NCI-H1436 (cell line): ENCODE results near the gene MMP2.

ENCODE experiments used
- DNase-seq: peaks from one replicate; lab custom pipeline; 2025; lab: John Stamatoyannopoulos, UW

MMP2 gene

DNA sequence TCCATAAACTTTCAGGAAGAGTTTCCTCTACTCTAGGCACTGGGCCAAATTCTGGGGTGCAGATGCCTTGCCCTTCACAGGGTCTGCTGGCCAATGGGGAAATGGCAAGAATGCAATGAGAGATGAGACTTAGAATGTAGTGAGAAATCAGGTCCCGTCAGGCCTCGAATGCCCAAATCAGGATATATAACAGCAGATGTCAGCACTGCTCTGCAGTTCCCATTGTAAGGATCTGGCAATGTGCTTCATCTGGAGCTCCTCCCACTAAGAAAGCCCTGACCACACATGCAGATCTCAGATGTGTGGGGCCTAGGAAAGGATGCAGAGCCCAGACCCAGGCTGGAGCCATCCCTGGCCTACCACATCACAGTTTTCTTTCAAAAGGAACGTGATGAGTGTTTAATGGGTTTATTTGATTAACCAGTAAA is 16.0 kb downstream of the MMP2 start:
- no peak for DNase-seq

DNA sequence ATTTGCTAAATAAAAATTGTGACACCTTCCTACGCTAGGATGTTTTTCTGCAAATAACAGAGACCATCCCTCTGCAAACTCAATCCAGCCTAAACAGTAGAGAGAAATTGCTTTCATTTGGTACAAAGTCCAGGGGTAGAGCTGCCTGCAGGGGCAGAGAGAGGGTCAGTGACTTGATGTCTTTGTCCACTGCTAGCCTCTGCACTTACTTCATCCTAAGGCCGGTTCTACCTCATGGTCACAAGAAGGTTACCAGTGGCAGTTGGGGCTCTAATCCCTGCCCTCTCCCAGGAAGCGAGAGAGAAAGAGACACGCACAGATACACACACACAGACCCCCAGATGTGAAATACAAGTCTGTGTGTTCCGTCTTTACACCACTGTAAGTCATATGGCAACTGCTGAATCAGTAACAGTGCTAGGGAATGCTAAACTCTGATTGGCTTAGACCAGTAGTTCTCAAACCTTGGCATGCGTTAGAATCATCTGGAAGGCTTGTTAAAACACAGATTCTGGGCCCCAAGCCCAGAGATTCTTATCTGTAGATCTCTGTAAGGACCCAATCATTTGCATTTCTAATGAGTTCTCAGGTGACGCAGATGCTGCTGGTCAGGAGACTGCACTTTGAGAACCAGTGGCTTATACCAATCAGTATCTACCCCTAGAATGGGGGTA is 16.8 kb downstream of the MMP2 start:
- DNase-seq, result no peak

DNA sequence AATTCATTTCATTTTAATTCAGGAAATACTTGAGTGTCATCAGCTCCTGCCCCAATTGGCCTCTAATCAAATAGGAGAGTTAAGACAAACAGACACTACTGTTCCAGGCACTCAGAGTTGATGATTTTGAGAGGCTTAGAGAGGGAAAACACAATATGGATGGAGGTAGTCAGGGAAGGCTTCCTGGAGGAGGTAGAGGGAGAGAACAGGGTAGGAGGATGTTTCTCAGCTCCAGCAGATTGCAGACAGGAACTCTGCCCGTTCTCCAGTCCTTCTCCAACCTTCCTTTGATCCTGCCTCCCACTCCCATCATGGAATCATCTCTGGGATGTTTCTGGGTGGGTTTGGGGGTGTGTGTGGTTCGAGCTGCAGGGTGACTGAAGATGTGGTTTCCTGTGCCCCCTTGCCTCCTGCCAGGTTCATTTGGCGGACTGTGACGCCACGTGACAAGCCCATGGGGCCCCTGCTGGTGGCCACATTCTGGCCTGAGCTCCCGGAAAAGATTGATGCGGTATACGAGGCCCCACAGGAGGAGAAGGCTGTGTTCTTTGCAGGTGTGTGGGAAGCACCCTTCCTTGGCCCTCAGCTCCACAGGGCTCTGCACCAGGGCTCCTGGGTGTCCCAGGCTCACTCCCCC is 17.6 kb downstream of the MMP2 start:
- no peak for DNase-seq

DNA sequence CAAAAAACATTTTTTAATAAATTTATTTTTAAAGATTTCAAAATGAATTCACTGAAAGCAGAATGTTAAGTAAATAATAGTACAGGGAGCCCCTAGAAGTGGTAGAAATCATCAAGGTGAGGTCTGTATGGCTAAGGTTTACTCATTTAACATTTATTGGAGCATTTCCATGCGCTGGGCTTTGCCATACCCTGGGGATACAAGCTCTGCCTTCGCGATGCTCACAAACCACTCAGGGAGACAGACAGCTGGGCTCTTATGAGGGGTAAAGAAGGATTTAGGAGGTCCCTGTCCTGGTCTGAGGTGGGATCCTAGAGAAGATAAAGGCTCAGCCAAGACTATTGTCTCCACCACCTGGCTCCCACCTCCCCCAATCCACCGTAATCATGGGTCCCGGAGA is 18.6 kb downstream of the MMP2 start:
- DNase-seq, result no peak

DNA sequence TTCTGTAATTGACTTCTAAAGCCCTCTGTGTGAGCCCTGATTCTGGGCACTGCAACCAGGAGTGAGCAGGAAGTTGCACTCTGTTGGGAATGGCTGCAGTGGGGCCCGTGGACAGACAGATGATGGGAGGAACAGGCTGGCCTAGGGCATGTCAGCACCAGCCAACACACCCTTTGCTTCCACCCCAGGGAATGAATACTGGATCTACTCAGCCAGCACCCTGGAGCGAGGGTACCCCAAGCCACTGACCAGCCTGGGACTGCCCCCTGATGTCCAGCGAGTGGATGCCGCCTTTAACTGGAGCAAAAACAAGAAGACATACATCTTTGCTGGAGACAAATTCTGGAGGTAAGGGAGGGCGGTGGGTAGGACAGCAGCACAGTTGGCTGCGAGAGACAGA is 19.1 kb downstream of the MMP2 start:
- no peak for DNase-seq

DNA sequence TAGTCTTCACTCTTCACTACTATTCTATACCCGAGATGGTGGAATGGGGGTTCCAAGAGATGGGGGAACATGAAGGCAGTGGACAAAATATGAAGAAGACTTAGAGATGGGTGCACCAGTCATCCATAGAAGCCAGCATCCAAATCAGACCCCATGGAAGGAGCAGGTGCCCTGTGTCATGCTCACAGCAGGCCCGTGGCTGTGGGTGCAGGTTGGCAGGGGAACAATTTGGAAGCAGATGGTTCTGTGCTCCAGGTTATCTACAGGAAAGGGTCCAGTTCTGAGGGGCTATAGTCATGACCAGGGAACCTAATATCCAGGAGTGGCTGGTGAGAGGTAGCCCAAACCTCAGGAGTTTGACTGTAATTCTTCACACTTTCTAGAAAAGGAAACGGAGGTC is 20.3 kb downstream of the MMP2 start:
- DNase-seq, result no peak

DNA sequence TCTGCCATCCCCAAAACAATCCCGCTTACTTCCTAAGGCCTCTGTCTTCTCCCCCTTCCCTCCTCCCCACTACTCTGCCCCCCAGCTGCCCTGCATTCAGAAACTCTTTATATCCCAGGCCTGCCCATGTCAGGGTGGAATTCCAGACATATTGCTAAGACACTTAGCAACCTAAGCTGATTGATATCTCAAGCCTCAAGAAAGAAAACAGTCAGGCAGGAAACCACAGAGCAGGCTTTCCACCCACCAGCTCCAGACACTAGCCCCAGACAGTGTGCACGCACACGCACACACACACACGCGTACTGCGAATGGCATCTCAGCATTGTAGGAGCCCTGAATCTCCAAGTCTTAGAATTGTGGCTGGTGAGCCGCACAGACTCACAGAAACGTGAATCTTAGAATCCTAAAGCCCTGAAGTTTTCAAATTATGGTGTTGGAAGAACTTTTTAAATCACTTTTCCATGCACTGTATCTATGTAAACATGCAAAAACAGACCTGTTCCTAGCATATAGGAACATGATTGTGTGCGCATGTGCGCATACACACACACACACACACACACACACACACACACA is 21.0 kb downstream of the MMP2 start:
- no peak for DNase-seq

DNA sequence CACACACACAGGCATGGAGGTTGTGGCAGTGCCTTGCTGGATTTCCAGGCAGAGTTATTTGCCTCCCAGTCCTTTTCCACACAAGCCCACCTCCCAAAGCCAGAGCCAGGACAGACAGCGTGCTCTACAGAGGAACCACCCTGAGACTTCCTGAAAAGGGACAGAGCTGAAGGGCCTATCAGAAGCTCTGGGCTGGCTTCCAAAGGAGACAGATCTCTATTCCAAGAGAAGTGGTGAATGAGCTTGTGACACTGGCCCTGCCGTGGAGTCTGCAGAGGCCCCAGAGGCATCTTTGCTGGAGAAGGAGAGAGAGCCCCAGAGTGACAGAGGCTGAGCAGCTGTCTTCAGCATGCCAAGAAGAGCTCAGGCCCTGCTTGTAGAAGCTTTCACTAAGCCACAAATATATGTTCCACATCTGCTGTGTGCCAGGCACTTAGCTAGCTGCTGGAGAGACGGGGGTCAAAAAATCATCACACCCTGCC is 21.6 kb downstream of the MMP2 start:
- no peak for DNase-seq

DNA sequence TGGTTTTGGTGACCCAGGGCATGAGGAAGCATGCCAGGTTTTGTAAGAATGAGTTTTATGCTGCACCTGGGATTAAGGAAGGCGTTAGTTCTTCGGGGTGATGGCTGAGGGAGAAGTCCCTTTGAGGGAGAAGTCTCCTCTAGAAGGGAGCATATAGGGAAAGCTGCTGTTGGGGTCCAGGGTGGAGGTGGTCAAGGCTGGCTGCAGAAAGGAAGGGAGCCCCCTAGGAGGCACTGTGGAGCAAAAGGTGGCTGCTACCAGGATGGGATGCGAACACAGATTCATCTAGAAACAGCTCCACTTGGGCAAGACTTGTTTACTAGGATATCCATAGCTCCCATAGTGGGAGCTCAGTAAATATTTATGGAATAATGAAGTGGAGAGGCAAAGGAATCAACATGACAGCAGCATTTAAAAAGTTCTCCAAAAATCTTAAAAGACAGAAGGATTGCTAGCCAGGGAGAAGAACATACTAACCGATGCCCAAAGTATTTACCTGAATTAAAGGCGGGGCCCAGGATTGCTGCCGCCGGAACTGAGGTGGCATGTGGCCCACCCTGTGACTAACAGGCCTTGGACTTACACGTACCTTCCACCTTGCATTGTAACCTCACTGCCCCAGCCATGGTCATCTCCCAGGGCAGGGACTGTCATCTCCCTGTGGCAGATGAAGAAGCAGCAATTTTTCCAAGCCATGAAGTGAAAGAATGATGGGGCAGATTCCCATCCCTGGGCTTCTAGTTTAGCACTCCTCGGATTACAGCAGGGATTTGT is 22.7 kb downstream of the MMP2 start:
- DNase-seq, result no peak

DNA sequence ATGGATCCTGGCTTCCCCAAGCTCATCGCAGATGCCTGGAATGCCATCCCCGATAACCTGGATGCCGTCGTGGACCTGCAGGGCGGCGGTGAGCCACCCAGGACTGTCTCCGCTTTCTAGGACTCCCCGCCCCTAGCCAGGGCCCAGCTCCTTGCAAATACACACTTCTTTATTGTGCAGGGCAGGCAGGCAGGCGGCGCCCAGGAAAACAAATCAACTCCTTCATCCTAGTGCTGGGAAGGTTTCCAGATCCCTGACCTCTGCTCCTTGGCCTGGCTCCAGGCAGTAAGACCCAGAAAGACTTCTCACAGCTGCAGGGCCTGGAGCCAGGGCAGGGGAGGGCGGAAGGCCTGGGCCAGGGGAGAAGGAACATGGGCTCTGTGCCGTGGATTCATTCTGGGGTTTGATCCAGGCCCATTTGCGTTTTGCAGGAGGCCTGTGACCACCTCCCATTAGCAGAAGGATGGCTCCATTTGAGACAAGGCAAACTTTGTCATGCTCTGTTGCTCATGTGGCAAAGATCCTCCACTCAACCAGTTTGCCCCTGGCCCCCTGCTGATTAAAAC is 23.9 kb downstream of the MMP2 start:
- DNase-seq, result no peak

DNA sequence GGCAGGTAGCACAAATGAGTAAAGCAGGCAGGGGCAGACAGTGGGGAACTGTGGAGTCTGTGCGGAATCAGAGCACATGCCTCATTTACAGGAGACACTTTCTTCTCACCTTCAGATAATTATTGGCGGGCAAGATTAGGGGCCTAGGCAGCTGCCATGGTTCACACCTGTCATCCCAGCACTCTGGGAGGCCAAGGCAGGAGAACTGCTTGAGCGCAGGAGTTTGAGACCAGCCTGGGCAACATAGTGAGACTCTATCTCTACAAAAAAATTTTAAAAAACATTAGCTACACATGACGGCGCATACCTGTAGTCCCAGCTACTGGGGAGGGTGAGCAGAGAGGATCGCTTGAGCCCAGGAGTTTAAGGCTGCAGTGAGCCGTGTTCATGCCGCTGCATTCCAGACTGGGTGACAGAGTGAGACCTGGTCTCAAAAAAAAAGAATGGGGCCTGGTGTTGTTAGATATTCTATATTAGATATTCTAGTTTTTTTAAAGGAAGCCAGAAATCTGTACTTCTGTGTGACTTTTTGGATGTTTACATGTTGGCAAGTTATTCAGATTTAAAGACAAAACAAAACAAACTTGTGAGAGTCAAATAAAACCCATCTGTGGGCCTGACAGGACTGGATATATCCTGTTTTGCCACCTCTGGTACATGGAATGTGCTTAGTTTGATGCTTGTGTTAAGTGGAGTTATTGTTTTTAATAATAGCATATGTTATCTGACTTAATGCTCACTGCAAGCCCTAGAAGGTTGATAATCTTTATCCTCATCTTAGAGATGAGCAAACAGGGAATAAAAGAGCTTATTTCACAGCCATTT is 24.9 kb downstream of the MMP2 start:
- DNase-seq, result no peak

DNA sequence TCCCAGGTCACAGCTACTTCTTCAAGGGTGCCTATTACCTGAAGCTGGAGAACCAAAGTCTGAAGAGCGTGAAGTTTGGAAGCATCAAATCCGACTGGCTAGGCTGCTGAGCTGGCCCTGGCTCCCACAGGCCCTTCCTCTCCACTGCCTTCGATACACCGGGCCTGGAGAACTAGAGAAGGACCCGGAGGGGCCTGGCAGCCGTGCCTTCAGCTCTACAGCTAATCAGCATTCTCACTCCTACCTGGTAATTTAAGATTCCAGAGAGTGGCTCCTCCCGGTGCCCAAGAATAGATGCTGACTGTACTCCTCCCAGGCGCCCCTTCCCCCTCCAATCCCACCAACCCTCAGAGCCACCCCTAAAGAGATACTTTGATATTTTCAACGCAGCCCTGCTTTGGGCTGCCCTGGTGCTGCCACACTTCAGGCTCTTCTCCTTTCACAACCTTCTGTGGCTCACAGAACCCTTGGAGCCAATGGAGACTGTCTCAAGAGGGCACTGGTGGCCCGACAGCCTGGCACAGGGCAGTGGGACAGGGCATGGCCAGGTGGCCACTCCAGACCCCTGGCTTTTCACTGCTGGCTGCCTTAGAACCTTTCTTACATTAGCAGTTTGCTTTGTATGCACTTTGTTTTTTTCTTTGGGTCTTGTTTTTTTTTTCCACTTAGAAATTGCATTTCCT is 26.5 kb downstream of the MMP2 start:
- no peak for DNase-seq

DNA sequence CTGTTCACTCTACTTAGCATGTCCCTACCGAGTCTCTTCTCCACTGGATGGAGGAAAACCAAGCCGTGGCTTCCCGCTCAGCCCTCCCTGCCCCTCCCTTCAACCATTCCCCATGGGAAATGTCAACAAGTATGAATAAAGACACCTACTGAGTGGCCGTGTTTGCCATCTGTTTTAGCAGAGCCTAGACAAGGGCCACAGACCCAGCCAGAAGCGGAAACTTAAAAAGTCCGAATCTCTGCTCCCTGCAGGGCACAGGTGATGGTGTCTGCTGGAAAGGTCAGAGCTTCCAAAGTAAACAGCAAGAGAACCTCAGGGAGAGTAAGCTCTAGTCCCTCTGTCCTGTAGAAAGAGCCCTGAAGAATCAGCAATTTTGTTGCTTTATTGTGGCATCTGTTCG is 27.1 kb downstream of the MMP2 start:
- no peak for DNase-seq

DNA sequence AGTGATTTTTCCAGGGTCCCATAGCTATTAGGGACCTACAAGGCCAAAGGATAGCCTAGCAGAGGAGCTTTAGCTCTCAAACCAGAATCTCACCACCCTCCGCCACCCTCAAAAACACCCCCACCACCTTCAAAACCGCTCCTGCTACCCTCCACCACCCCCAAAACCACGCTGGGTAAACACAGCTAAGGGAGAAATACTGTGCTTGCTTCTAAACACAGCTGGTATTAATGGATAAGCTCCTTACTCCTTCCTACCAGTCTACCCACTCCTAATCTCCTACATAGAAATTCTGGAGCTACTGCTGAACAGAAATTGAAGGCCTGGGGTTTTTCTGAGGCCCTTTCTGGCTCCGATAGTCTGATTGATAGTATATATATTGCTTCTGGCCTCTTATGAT is 27.7 kb downstream of the MMP2 start:
- DNase-seq, result no peak

DNA sequence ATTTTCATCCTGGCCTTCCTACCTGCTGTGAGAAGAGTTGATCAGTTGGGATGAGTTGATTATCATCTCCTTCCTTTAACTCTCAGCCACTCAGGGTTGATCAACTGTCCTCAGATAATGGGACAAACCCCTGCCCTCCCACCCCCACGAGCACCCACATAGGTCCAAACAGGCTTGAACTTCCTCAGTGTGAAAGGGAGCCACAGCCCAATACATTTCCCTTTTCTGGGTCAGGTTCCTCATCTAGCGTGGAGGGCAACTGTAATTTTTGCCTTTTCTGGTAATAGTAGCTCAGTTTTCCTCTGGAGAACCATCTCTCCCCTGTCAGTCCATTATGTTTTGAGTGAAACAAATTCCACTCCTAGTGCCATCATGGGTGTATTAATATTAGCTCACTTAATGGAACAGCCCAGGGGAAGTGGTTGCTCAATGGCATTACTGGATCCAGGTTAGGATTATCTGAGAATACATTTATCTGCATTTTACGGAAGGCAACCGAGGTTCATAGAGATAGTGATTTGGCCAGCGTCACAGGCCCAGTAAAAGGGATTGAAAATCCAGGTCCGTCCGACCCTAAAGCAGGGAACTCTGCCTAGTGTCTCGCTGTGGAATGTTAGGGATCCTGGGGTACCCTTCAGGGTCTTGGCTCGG is 29.4 kb downstream of the MMP2 start:
- no peak for DNase-seq

DNA sequence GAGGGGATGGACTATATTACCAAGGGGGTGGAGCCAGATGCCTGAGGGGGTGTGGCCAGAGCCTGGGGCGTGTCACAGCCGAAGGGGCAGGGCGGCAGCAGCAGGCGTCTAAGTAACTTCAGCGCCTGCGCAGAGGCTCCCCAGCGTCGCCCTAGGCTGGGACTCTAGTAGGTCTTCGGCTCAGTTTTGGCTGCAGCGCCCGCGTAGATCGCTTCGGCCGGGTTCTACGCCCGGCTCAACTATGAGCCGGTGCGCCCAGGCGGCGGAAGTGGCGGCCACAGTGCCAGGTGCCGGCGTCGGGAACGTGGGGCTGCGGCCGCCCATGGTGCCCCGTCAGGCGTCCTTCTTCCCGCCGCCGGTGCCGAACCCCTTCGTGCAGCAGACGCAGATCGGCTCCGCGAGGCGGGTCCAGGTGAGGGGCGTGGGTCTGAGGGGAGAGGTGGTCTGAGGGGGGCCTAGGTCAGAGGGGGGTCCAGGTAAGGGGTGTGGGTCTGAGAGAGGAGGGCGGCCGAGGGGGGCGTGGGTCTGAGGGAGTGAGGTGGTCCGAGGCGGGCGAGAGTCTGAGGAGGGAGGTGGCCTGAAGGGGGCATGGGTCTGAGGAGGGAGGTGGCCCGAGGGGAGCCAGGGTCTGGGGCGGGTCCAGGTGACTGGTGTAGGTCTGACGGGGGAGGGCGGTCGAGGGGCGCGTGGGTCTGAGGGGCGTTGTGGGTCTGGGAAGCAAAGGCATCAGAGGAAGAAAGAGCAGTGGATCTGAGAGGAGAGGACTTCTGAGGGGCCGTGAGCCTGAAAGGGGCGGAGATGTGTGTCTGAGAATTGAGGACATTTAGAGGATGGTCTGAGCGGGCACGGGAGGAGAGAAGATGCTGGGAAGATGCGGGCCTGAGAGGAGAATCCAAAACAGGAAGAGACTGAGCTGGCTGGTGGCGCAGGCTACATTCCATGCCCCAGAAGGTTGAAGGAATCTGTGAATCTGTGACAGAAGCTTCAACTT is 30.2 kb downstream of the MMP2 start, which contains the start of gene LPCAT2:
TSS of gene LPCAT2 (plus strand) at position 132 of the 991 bp plus-strand sequence. CDS start at position 242, 110 bp downstream.
- DNase-seq, result no peak

DNA sequence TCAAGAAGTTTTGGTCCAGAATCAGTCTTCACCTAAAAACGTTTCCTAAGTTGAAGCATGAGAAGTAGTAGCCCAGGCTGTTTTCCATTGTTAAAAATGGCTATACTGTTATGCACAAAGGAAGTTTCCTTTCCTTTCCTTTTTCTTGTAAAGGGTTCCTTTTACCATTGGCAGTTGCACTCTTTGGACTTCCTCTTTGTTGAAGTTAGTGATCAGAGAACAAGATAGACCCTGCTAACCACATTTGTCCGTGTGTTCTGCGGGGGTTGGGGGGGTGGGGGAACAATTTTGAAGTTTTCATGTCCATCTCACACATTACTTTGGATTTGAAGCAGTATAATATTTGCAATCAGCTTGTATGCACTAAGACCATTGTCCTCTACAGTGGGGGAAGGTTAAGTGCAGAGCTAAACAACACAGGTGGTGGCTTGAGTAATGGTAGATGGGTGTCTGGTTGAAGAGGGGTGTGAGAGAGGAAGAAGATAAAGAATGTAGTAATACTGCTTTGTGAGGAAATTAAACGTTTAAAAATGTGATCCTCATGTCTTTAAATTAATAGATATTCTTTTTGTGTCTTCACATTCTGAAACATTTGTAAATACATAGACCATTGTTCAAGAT is 31.3 kb downstream of the MMP2 start:
- DNase-seq, result no peak

DNA sequence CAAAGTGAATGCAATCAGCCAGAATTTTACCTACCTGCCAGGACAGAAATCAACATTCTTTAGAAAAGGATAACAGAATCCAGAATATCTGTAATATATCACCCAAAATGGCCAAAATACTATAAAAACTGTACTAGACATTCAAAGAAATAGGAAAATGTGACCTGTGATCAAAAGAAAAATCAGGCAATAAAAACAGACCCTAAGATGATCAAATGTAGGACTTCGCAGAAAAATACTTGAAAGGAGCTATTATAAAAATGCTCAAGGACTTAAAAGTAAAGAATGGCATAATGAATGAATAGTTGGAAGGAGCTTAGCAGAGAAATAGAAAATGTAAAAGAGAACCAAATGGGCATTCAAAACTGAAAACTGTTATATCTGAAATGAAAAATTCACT is 33.9 kb downstream of the MMP2 start:
- no peak for DNase-seq

DNA sequence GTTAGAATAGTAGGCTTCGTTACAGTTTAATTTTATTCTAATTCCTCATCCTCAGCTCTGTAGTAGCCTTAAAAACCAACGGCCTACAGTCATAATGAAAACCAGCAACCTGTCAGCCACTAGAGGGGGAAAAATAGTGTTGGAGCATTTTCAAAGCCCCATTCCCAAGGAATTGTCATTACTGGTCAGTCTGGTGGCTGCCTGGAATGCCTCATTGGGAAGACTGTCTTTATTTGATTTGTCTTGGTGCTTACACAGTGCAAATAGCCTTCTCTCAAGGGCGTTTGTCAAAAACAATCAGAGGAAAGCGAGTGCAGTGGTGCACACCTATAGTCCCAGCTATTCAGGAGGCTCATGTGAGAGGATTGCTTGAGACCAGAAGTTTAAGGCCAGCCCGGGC is 34.6 kb downstream of the MMP2 start:
- DNase-seq, result no peak
